HG02870 (cell line): ENCODE measurements around the gene SOST.

ENCODE experiments used
- ATAC-seq: cut with Tn5 transposase; IDR thresholded peaks from one replicate; pipeline ENCODE4 v1.9.1; 2021; ENCODE audit warnings: mild to moderate bottlenecking, moderate library complexity; ENCODE audit not compliant: unreplicated experiment

SOST gene

DNA sequence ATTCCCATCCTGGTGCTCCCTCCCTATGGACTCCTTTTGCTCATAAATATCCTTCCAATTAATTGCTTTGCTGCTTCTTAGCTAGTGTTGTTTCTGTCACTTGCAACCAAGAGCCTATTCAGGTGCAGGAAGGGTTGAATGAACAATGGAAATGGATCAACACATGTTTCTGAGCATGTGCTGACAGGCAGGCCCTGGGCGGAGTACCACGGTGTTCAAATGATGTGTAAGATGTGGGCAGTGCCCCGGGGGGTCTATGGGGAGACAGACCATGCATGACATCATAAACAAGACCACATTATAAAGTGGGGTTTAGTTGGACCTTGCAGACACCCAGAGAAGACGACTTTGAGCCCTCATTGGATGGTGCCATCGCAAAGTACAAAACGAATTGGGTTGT, 48.5 kb downstream of the SOST start:
- ATAC-seq, result no peak

DNA sequence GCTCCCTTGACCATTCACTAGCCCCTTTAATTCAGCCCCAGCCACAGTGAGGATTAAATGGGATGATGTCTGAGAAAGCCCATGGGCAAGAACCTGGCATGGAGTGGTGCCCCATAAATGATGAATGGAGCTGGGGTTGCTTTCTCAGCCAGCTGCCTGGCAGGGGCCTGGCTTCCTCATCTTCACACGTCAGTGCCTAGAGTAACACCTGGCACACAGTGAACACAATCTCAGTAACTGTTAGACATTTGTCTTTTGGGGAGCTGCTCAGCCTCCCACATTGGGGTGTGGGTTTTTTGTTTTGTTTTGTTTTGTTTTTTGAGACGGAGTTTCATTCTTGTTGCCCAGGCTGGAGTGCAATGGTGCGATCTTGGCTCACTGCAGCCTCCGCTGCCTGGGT, 49.4 kb downstream of the SOST start:
- ATAC-seq, result no peak

DNA sequence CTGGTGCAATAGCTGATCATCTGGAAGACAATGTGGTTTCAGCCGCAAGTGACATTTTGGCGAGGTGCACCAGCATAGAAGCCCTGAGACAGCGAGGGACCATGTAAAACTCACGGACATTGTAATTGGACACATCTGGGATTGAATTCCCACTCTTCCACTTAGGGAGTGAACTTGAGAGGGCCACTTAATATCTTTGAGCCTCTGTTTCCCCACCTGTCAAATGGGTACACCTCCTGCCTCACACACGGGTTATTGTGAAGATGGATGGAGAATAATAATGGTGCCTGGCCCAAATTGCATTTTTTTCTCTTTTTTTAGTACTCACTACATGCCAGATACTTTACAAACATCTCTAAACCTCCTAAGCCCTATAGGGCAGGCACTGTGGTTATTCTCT, 51.4 kb downstream of the SOST start:
- no peak for ATAC-seq

DNA sequence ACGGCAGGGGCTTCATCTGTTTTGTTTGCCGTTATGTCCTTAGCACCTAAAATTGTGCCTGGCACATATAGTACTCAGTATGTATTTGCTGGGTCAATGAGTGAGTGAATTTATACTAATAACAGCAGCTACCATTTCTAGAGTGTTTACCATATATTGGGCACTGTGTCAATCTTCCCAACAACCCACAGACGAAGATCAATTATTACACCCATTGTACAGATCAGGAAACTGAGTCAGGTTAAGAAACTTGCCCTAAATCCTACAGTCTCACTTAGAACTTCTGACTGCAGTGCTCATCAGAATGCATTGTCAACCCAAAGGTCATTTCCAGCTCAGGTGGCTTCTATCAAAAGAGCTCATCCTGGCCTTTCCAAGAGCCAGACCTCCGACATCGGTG, 52.4 kb downstream of the SOST start:
- ATAC-seq, result no peak
